ENCODE data around the gene STARD8. TPM values are rescaled to one million over a fixed set of nuclear protein-coding genes. Genes with fewer than 3 reads are reported as not detected.

Gene STARD8
- total and polyA plus RNA-seq, 5 donors, result 6.0 to 12.2 (median 10.2) TPM

DNA sequence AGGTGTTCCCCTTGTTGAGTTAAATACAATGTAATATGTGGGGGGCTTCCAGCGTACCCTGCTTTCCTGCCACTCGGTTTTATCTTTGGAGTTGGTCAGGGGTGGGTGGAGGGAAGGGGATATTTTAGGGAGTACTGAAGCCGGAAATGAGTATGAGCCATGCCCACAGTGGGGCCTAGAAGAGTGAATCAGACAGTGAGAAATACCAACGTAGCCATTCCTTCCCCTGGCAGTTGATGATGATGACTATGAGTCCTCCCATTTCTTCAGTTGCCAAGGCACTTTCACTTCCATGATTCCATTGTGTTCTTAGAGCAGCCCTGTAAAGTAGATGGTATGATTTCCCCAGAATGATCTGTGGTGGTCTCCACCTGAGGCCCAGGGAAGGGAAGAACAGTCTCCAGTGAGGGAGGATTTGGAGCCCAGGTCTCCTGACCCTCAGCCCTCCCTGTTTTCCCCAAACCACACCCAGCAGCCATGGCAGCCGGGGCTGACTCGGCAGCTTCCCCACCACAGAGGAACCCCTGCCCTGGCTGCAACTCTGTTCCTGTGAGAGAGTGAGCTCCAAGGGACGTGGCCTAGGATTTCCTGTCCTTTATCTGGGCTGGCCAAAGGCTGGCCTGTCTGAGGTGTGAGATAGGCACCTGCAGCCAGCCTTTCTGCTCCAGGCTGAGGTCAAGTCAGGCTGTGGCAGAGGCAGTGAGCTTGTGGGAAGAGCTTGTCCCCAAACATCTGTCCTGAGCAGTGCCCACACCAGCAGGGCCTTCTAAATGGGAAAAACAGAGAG, 52.7 kb downstream of the STARD8 start:
- Histone ChIP-seq H3K4me1 (ENCODE audit: control insufficient read depth, insufficient read depth, low read length) (peaks cover 8% of the 10 kb centered on the region), H3K27me3 (ENCODE audit: control insufficient read depth, insufficient read depth) (no peaks in the 10 kb centered on the region), H3K4me3 (ENCODE audit: low read length) (no peak overlapping the region), H3K9me3 (ENCODE audit: control insufficient read depth, low read length) (no peaks in the 10 kb centered on the region), H3K27ac (ENCODE audit: low read length) (peak overlapping the region; percentile 68)
- ATAC-seq (peak; percentile 57 to 58), DNase-seq (peak in 2 of 3 donors; percentile 62 to 66)
- 52% methylated on average over 7 of the region's 7 CpGs for WGBS
- intact Hi-C loops (cut with DNase I), result loop anchor here in 1 of 4 donors (10.0 kb wide), 1 partner anchor 185 kb away; no protein-coding TSS in a partner anchor

DNA sequence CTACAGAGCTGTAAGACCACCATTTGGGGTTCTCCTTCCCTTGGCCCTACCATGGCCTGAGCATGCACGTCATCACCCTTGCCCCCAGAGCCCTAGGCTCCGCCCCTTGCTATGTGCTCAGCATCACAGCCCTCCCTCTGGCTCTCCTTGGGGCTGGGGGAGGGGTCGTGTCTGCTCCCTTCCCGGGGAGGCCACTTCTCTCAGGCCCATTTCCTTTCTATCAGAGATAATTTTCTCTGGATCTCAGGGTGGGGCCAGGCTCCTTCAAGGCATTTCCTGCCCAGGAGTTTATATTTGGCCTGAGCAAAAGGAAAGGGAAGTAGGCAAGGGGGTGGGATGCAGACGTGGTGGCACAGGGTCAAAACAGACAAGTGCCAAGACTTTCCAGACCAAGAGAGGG, 55.9 kb downstream of the STARD8 start:
- 44% methylated on average over 5 of the region's 5 CpGs for WGBS
- DNase-seq (peak; percentile 58 to 81 (median 77)), ATAC-seq (peak; percentile 71 to 76)
- no peaks in the 10 kb centered on the region for H3K27me3 ChIP-seq (ENCODE audit: control insufficient read depth, insufficient read depth)
- intact Hi-C loops (cut with DNase I), result loop anchor here in 1 of 4 donors (10.0 kb wide), 1 partner anchor 189 kb away; no protein-coding TSS in a partner anchor
- no peaks in the 10 kb centered on the region for H3K9me3 ChIP-seq (ENCODE audit: control insufficient read depth, low read length)
- H3K4me3 ChIP-seq (ENCODE audit: low read length), result no peak overlapping the region
- peaks cover 14% of the 10 kb centered on the region for H3K4me1 ChIP-seq (ENCODE audit: control insufficient read depth, insufficient read depth, low read length)
- peak overlapping the region; percentile 37 for H3K27ac ChIP-seq (ENCODE audit: low read length)

DNA sequence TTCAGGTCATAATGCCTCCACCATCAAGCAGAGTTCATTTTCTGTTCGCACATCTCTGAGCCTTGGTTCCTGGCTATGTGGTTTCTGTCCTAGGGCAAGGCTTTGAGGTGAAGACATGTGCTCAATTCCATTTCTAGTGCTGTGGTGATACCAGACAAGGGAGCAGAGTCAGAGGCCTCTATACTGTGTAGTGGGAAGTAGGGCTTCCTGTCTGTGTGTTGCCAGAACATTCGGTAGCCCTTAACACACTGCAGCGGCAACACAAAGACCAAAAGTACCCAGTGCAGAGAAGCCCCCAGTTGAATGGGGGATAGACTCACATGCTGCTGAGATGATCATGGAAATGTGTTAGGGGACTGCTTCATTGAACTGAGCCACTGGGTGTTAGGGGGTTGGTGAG, 56.4 kb downstream of the STARD8 start:
- ATAC-seq (peak in 1 of 2 donors; percentile 35), DNase-seq (no peak)
- Histone ChIP-seq H3K27me3 (ENCODE audit: control insufficient read depth, insufficient read depth) (no peaks in the 10 kb centered on the region), H3K4me1 (ENCODE audit: control insufficient read depth, insufficient read depth, low read length) (peaks cover 14% of the 10 kb centered on the region), H3K9me3 (ENCODE audit: control insufficient read depth, low read length) (no peaks in the 10 kb centered on the region), H3K4me3 (ENCODE audit: low read length) (no peak overlapping the region), H3K27ac (ENCODE audit: low read length) (peak overlapping the region; percentile 37)
- 57% methylated on average over 3 of the region's 3 CpGs for WGBS
- intact Hi-C loops (cut with DNase I), result loop anchor here in 1 of 4 donors (10.0 kb wide), 1 partner anchor 189 kb away; no protein-coding TSS in a partner anchor

DNA sequence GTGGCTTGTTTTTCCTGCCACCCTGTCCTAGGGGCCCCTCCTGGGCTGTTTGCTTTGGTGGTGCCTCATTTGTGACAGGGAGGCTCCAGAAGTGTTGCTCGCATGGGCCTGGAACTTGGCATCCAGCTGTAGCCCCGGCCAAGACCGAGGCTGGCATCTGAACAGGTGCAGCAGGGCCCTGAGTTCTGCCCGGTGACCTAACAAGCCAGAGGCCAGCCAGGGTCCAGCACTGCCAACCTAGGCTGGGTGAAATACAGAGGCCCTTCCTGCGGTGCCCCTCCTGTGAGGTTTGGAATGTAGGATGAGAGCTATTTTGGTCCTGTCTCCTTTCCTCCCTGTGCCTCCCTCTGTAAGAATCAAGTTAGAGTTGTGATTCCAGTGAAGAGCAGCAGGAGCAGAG, 58.5 kb downstream of the STARD8 start:
- H3K4me3 ChIP-seq (ENCODE audit: low read length), result no peak overlapping the region
- no peaks in the 10 kb centered on the region for H3K27me3 ChIP-seq (ENCODE audit: control insufficient read depth, insufficient read depth)
- no peak overlapping the region for H3K27ac ChIP-seq (ENCODE audit: low read length)
- no peaks in the 10 kb centered on the region for H3K9me3 ChIP-seq (ENCODE audit: control insufficient read depth, low read length)
- ATAC-seq (no peak), DNase-seq (peak in 1 of 3 donors; percentile 29)
- intact Hi-C loops (cut with DNase I), result loop anchor here in 1 of 4 donors (10.0 kb wide), 1 partner anchor 191 kb away; no protein-coding TSS in a partner anchor
- 51% methylated on average over 5 of the region's 5 CpGs for WGBS
- H3K4me1 ChIP-seq (ENCODE audit: control insufficient read depth, insufficient read depth, low read length), result peaks cover 8% of the 10 kb centered on the region

DNA sequence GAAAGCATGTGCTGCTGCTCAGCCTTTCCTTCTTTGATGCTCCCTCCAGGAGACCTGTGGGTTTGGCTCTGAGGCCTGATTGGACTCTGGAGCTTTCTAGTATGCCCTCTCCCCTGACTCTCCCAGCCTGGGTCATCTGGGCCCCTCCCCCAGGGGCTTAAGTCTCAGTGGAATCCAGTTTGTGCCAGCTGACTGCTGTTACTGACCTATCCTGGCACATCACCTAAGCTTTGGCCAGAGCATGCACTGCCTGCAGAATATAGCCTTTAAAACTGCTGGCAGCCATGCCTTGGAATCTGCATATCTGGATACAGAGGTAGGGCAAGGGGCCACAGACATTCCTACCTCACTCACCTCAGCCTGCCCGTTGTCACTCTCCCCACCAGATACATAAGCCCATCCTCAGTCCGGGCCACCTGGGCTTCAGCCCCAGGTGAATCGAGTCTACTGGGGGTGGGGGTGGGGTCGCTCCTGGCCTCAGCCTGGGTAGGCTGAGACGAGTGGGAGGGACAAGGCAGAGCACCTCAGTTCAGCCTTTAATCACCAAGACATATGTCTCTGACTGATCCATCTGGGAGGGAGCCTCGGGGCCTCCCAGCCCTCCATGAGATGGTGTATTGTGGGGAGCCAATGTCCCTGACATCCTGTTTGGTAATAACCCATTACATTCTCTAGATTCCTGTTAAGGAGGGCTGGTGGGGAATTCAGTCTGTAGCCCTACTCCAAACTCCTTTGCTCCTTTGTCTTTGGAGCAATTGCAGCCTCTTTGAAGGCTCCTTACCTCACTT, 61.2 kb downstream of the STARD8 start:
- 60% methylated on average over 6 of the region's 6 CpGs for WGBS
- DNase-seq (peak in 1 of 3 donors; percentile 6), ATAC-seq (no peak)
- H3K4me3 ChIP-seq (ENCODE audit: low read length), result no peak overlapping the region
- H3K9me3 ChIP-seq (ENCODE audit: control insufficient read depth, low read length), result no peaks in the 10 kb centered on the region
- peak overlapping the region; percentile 64 for H3K27ac ChIP-seq (ENCODE audit: low read length)
- intact Hi-C loops (cut with DNase I), result loop anchor here in 1 of 4 donors (10.0 kb wide), 1 partner anchor 194 kb away; no protein-coding TSS in a partner anchor
- H3K4me1 ChIP-seq (ENCODE audit: control insufficient read depth, insufficient read depth, low read length), result peaks cover 10% of the 10 kb centered on the region
- no peaks in the 10 kb centered on the region for H3K27me3 ChIP-seq (ENCODE audit: control insufficient read depth, insufficient read depth)

DNA sequence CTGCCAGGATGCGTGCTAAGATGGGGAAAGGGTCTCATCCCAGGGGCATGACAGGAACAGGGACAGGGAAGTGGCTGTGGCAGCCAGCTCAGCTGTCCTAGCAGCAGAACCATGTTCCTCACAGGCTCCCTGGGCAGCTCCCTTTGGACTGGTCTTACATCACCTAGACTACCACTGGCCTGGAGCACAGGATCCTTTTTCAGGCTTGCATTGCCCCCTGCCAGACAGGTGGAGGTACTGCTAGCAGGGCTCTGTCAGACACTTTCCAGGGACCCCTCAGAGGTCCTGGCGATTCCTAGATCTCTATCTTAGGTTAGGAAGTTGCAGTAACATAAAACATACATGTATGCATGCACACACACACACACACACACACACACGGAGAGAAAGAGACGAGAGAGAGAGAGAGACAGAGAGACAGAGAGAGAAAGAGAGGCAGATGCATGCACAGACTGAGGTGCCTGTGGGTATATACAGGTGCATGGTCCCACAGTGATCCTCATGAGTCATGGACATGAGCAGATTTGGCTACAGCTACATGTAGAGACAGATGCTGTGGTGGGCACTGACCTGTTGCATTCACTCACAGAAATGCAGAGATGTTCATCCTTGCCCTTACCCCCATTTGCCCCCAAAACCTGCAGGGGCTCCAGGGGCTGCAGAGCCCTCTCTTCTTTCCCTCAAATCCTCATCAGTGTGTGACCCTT, 63.6 kb downstream of the STARD8 start:
- Histone ChIP-seq H3K4me1 (ENCODE audit: control insufficient read depth, insufficient read depth, low read length) (peaks cover 9% of the 10 kb centered on the region), H3K27me3 (ENCODE audit: control insufficient read depth, insufficient read depth) (no peaks in the 10 kb centered on the region), H3K27ac (ENCODE audit: low read length) (no peak overlapping the region), H3K4me3 (ENCODE audit: low read length) (no peak overlapping the region), H3K9me3 (ENCODE audit: control insufficient read depth, low read length) (no peaks in the 10 kb centered on the region)
- peak; percentile 66 to 73 for ATAC-seq
- 65% methylated on average over 4 of the region's 4 CpGs for WGBS
- DNase-seq, result no peak
- intact Hi-C loops (cut with DNase I), result loop anchor here in 2 of 4 donors (10.0 kb wide), 1 partner anchor 196 kb away; no protein-coding TSS in a partner anchor

DNA sequence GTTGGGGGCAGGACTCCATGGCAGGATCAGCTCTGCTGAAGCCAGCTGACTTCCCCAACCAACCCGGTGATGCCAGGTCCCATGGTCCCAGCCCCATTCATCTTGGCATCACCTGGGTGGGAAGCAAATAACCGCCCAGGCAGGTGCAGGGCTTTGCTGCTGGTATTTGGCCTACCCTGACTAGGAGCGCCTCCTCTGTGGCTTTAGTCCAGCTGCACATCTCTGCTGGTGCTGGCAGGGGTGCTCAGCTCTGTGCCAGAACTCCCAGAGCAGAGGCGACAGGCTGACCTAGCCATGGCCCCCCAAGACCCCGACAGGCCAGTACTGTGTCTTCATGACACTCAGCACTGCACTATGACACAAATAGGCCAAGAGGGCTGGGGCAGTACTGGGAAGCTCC, 64.4 kb downstream of the STARD8 start:
- no peaks in the 10 kb centered on the region for H3K27me3 ChIP-seq (ENCODE audit: control insufficient read depth, insufficient read depth)
- intact Hi-C loops (cut with DNase I), result loop anchor here in 2 of 4 donors (10.0 kb wide), 1 partner anchor 197 kb away; no protein-coding TSS in a partner anchor
- DNase-seq, result no peak
- ATAC-seq, result no peak
- H3K4me1 ChIP-seq (ENCODE audit: control insufficient read depth, insufficient read depth, low read length), result peaks cover 8% of the 10 kb centered on the region
- 78% methylated on average over 5 of the region's 5 CpGs for WGBS
- no peak overlapping the region for H3K4me3 ChIP-seq (ENCODE audit: low read length)
- H3K9me3 ChIP-seq (ENCODE audit: control insufficient read depth, low read length), result no peaks in the 10 kb centered on the region
- no peak overlapping the region for H3K27ac ChIP-seq (ENCODE audit: low read length)

DNA sequence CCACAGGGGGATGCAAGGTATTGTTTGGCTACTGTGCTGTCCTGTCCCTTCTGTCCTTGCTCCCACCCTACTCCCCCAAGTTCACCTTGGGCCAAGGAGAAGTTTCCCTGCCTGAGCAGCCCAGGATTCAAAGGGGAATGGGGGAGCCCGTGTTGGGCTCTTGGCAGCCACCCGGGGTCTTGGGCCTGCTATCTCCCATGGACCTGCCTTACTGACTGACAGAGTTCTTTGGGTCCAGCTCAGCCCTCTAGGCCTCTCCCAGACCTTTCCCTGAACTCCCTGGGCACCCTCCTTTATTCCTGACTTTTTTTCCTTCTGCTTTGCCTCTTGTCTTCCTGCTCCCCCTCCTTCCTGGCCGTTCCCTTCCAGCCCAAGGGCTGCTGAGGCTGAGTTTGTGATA, 67.4 kb downstream of the STARD8 start:
- ATAC-seq (no peak), DNase-seq (no peak)
- H3K4me1 ChIP-seq (ENCODE audit: control insufficient read depth, insufficient read depth, low read length), result peaks cover 3% of the 10 kb centered on the region
- WGBS, result 71% methylated on average over 3 of the region's 3 CpGs
- H3K27ac ChIP-seq (ENCODE audit: low read length), result no peak overlapping the region
- H3K9me3 ChIP-seq (ENCODE audit: control insufficient read depth, low read length), result no peaks in the 10 kb centered on the region
- H3K4me3 ChIP-seq (ENCODE audit: low read length), result no peak overlapping the region
- no peaks in the 10 kb centered on the region for H3K27me3 ChIP-seq (ENCODE audit: control insufficient read depth, insufficient read depth)
- intact Hi-C loops (cut with DNase I), result loop anchor here in 2 of 4 donors (10.0 kb wide), 1 partner anchor 200 kb away; no protein-coding TSS in a partner anchor

DNA sequence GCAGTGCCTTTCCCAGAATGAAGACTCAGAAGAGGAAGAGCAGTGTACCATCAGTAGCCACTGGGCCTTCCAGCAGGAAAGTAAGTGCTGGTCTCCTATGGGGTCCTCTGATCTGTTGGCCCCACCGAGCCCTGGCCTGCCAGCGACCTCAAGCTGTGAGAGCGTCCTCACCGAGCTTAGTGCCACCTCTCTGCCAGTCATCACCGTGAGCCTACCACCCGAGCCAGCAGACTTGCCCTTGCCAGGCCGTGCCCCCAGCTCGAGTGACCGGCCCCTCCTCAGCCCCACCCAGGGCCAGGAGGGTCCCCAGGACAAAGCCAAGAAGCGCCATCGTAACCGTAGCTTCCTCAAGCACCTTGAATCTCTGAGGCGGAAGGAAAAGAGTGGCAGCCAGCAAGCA, 69.7 kb downstream of the STARD8 start:
- no peaks in the 10 kb centered on the region for H3K4me1 ChIP-seq (ENCODE audit: control insufficient read depth, insufficient read depth, low read length)
- no peaks in the 10 kb centered on the region for H3K9me3 ChIP-seq (ENCODE audit: control insufficient read depth, low read length)
- intact Hi-C loops (cut with DNase I), result loop anchor here in 2 of 4 donors (10.0 kb wide), 1 partner anchor 202 kb away; no protein-coding TSS in a partner anchor
- H3K27me3 ChIP-seq (ENCODE audit: control insufficient read depth, insufficient read depth), result no peaks in the 10 kb centered on the region
- DNase-seq (no peak), ATAC-seq (no peak)
- H3K4me3 ChIP-seq (ENCODE audit: low read length), result no peak overlapping the region
- H3K27ac ChIP-seq (ENCODE audit: low read length), result no peak overlapping the region
- WGBS, result 93% methylated on average over 13 of the region's 13 CpGs

DNA sequence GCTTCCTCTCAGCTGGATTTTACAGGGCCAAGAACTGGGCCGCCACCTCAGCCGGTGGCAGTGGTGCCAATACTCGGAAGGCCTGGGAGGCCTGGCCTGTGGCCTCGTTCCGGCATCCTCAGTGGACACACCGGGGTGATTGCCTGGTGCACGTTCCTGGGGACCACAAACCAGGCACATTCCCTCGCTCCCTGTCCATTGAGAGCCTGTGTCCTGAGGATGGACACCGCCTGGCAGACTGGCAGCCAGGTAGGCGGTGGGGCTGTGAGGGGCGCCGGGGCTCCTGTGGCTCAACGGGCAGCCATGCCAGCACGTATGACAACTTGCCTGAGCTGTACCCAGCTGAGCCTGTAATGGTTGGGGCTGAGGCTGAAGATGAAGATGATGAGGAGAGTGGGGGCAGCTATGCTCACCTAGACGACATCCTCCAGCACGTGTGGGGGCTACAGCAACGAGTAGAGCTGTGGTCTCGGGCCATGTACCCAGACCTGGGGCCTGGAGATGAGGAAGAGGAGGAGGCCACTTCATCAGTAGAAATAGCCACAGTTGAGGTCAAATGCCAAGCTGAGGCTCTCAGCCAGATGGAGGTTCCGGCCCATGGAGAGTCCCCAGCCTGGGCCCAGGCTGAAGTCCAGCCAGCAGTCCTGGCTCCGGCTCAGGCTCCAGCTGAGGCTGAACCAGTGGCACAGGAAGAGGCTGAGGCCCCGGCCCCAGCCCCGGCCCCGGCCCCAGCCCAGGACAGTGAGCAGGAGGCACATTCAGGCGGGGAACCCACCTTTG, 70.4 kb downstream of the STARD8 start:
- Histone ChIP-seq H3K4me1 (ENCODE audit: control insufficient read depth, insufficient read depth, low read length) (no peaks in the 10 kb centered on the region), H3K9me3 (ENCODE audit: control insufficient read depth, low read length) (no peaks in the 10 kb centered on the region), H3K27ac (ENCODE audit: low read length) (no peak overlapping the region), H3K4me3 (ENCODE audit: low read length) (no peak overlapping the region), H3K27me3 (ENCODE audit: control insufficient read depth, insufficient read depth) (no peaks in the 10 kb centered on the region)
- ATAC-seq, result no peak
- intact Hi-C loops (cut with DNase I), result loop anchor here in 2 of 4 donors (10.0 kb wide), 1 partner anchor 203 kb away; no protein-coding TSS in a partner anchor
- no peak for DNase-seq
- 82% methylated on average over 24 of the region's 24 CpGs for WGBS

All from right cardiac atrium (tissue), 5 donors.